ENCODE data around the gene TK2.
"Not testable (repeated sequence)": the region's sequence is repeated elsewhere in the genome, so short reads cannot be mapped to it uniquely, and the experiment has no call there.

Gene TK2

DNA sequence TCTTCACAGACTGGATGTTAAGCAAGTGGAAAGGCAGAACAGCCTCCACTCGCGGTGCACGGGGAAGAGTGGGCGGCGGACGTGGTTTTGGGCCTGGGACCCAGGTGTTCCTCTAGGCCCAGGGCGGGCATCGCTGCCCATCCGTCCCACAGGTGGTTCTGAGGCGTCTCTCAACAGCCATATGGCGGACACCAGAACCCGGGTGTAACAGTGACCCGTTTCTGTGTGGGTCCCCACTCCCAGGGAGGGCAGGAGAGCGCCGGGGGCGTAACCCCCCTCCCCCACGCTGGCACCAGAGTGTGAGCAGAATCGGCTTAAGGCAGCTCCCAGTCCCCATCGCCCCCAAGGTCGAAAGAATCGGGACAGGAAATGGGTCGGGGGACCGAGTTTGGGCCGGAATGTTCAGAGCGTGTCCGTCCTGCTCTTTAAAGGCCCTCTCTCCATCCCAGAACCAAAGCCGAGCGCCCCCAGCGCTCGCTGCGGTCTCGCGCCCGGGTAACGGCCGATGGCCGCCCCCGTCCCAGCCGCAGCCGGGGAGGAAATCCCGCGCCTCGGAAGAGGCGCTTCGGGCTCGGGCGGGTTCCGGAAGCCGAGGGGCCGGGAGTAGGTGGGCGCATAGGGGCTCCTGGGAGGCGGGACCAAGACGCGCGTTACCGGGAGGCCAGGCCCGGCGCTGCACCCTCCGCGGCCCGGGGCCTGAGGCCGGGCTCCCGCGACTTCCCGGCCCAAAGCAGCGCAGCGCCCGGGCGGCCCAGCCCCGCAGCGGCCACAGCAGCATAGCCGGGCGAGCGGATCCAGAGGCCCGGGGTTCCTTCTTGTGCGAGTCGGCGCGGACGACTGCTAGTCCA lies at the start of gene TK2:
Gene TK2, minus strand, starts transcription at position 839 of the 848 bp plus-strand sequence. Its CDS starts 61 bp downstream, at position 778.
- DNase-seq = no peak

DNA sequence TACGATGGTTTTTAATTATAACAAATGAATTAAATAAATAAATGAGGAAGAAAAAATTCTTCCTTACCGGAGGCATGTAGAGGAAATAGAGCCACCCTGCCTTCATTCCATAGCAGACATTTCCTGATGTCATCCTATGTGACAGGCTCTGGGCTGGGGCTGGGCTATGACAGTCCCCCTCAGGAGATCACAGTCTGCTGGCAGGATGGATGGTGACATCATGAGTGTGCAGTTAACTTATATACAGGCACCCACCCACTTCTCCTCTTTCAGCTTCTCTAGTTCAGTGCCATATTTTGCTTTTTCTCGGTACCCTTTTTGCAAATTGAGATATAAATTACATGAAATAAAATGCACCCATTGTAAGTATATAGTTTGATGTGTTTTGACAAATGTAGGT lies 48.2 kb upstream of the TK2 start:
- DNase-seq = no peak

DNA sequence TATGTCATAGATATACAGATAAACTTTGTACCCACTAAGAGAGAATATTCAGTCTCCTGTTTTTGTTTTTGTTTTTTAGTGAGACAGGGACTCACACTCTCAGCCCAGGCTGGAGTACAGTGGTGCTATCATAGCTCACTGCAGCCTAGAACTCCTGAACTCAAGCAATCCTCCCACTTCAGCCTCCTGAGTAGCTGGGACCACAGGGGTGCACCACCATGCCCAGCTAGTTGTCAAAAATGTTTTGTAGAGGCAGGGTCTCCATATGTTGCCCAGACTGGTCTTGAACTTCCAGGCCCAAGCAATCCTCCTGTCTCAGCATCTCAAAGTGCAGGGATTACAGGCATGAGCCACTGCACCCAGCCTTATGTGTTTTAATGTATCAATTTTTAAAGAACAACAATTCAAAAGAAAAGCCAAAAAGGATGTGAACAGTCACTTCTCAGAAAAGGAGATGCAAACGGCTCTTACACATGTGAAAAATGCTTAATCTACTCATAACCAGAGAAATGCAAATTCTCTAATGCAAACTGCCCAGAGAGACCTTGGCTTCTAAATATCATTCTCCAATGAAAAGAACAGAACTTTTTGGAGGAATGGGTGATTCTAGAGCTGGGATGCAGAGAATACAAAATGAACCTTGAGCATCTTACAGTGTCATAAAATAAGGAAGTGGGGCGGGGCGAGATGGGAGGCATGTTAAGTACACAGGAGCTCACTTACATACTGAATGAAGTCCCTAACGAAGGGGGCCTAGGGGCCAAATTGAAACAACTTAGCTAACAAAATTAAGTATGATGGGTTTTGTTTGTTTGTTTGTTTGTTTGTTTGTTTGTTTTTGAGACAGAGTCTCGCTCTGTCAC lies 47.3 kb upstream of the TK2 start:
- no peak for DNase-seq

DNA sequence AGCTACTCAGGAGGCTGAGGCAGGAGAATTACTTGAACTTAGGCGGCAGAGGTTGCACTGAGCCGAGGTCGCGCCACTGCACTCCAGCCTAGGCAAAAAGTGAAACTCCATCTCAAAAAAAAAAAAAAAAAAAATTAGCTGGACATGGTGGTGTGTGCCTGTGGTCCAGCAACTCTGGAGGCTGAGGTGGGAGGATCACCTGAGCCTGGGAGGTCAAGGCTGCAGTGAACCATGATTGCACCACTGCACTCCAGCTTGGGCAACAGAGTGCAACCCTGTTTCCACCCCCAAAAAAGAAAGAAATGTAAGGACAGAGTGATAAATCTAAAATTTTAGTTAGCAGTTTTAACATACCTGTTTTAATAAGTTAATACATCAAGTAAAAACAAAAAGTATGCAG lies 46.6 kb upstream of the TK2 start:
- DNase-seq = not testable (repeated sequence)

DNA sequence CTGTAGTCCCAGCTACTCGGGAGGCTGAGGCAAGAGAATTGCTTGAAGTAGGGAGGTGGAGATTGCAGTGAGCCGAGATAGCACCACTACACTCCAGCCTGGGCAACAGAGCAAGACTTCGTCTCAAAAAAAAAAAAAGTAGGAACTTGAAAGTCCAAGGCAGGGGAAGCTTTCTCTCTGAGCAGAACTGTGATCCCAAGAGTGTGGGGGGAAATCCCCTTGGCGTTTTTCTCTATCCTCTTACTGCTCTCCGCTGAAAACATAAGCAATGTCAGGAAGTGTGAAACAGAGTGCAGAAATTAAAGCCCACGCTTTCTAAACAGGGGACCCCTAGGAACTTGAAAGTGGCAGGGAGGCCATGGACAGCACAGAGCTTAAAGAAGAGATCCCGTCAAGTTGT lies 44.8 kb upstream of the TK2 start:
- DNase-seq = no peak

DNA sequence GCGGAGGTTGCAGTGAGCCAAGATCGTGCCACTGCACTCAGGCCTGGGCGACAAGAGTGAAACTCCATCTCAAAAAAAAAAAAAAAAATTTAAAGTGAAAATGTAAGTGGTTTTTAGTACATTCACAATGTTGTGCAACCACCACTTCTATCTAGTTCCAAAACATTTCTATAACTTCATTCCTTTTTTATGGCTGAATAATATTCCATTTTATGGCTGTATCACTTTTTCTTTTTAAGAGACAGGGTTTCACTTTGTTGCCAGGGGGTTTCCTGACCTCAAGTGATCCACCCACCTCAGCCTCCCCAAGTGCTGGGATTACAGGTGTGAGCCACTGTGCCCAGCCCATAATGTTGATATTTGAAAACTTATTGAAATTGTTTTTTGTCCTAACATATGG lies 42.9 kb upstream of the TK2 start:
- DNase-seq = no peak

DNA sequence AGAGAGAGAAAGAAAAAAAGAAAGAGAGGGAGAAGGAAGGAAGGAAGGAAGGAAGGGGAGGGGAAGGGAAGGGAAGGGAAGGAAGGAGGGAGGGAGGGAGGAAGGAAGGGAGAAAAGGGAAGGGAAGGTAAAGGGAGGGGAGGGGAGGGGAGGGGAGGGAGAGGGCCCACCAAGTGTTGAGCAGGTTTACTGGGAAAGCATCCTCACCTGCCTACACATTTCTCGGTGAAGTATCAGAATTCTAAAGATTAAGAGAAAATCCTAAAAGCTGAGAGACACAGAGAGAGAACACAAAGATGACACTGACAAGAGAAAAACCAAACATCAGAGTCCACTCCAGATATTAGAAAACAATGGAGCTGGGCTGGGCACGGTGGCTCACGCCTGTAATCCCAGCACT lies 42.3 kb upstream of the TK2 start:
- DNase-seq = no peak

DNA sequence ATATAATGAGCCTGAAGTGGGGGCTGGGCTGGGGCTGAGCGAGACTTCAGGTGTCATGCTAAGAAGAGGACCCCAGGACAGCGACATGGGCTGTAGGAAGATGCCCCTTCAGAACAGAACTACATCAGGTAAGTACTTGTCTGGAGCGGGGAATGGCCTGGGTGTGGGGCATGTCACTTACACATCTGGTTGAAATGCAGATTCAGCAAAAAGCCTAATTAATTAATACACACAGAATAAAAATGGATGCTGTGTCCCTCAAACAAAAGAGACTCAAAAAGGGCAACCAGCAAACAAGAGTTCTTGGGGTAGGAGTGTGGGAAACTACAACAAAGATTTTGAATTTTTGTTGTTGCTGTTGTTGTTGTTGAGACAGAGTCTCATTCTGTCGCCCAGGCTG lies 41.1 kb upstream of the TK2 start:
- no peak for DNase-seq

DNA sequence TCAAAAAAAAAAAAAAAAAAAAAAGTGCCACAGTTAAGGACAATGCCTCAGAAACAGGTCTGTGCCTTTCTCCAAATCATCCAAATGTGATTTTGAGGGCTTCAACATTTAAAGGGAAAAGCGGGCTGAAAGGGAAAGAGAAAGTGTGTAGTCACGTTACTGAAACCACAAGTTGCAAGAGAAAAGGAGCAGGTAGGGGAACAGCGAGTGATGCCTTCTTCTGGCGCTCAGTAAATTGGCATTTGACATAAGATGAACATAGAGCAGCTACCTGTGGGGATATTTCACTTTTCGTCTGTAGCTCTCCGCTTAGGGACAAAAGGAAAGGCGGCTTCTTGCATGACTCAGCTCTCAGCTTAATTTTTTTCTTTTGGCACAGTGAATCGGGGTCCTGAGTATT lies 40.4 kb upstream of the TK2 start:
- no peak for DNase-seq

DNA sequence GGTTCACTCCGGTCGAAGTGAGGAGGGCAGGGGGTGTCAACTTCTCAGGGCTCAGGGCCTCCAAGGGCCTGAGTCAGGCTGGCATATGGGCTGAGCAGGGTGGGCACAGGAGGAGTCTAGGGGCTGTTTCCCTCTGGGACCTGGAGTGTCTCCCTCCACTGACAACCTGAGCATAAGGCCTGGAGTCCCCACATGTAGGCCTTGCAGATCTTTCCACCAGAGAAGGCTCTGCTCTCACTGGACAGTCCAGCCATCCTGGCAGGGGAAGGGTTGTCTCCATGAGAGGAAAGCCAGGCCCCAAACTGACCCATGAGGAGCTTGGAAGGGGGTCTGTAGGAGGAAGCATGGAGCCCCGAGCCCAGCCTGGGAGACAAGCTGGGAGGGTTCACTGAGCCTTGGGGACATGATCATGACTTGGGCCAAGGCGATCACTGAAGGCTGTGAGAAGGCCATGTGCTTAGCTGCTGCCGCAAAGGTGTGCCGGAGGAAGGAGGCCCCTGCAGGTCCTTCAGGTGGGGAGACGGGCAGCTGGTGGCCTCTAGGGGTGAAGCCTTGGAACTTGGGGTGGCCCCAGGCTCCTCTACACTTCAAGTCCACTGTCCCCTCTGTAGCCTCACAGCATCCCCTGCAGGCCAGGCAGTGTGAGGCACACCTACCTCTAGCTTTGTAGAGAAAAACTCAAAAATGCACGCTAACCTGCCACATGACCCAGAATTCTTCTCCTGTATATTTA lies 39.2 kb upstream of the TK2 start:
- DNase-seq = peak; percentile 63

DNA sequence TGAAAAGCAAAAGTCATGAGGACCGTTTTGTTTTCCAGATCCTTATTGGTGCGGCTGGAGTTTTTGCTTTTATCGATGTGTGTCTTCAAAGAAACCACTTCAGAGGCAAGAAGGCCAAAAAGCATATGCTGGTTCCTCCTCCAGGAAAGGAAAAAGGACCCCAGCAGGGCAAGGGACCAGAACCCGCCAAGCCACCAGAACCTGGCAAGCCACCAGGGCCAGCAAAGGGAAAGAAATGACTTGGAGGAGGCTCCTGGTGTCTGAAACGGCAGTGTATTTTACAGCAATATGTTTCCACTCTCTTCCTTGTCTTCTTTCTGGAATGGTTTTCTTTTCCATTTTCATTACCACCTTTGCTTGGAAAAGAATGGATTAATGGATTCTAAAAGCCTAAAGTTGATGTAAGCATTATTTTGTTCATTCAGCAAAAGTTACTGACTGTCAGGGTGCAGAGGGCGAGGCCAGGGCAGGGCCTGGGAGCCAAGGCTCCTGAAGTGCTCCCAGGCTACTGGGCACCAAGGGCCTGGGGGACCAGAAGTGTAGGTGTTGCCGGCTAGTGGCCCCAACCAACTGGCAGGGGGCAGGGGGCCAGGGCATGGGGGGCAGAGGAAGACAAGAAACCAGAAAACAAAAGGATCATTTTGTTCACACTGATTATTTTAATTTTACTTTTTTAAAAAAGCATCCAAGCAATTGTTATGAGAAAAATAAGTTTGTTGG lies 38.1 kb upstream of the TK2 start:
- DNase-seq = no peak

DNA sequence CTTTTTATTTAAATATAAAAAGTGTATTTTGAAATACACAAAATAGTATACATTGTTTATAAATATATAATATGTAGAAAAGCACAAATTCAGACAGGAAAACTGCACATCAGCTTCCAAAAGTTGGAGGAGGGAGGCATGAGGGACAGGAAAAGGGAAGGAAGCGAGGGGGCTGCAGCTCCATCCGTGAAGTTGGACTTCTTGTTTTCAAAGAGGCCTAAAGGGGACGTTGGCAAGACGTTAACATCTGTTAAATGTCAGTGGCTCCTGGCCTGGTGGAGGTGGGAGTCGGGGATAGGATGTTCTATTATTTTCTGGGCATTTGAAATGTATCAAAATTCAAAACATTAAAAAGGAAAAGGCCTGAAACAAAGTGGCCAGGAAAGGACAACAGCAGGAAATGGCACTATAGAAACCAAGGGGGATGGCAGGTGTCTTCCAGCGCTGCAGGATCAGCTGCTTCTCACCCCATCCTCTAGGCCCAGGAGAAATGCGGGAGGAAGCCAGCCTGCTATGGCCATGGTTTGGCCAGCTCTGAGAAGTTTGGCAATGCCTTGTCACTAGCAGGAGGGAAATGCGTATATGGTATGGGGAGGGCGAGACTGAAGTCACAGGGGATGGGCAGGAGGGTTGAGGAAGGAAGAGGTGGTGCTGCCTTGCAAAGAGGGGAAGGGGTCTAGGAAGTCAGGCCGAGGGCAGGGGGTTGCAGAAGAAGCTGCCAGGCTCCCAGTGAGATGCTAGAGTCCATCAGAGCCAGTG lies 35.7 kb upstream of the TK2 start:
- DNase-seq = peak; percentile 73

DNA sequence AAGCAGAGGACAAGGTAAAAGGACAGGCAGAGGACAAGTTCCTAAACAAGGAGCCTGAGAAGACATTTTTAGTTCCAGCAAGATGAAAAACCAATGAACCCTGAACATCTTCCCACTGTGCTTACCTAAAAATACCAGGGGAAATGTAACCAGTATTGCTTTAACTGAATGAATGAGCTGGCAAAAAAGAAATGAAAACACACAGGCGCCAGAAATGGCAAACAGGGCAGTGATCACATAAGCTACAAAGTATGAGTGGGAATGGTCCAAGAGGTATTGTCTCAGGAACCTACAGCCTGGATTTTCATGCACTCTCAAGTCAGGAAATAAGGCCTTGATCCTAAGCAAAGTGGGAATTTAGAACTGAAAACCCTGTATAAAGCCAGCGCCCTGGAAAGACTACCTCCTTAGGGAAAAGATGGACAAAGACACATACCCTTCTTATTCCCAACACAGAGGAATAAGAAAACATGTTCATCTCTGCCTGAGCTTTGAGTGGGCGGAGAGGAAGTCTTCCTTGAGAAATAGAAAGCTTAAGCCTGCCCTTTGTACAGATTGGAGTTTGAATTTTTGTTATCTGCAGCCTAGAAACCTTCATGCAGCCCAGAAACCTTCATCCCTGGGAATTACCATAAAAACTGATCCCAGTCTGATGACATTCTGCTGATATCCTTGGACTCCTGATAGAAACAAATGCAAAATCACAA lies 31.5 kb upstream of the TK2 start:
- no peak for DNase-seq

DNA sequence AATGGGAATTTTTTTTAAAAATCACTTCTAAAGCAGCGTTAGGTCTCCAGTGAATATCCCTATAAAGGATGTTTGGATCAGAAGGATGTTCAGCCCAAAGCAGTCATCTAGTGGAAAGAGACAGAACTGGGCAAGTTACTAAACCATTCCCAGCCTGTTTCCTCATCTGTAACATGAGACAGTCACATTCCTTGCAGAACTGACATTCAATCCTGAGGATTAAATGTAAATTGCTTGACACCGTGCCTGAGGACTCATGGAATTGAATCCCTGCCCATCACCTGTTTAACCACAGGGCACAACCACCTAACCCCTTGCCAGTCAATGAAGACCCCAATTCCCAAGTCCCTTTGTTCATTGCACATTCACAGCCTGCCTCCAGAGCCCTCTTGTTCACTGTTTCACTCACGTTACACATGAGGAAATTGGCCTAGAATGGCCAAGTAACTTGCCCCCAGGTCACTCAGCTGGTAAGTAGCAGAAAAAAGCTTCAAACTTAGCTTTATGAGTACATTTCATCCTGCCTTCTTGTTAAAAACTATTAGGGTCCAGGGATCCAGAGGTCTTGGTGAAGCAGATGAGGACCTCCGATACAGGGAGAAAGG lies 30.8 kb upstream of the TK2 start:
- DNase-seq = no peak

DNA sequence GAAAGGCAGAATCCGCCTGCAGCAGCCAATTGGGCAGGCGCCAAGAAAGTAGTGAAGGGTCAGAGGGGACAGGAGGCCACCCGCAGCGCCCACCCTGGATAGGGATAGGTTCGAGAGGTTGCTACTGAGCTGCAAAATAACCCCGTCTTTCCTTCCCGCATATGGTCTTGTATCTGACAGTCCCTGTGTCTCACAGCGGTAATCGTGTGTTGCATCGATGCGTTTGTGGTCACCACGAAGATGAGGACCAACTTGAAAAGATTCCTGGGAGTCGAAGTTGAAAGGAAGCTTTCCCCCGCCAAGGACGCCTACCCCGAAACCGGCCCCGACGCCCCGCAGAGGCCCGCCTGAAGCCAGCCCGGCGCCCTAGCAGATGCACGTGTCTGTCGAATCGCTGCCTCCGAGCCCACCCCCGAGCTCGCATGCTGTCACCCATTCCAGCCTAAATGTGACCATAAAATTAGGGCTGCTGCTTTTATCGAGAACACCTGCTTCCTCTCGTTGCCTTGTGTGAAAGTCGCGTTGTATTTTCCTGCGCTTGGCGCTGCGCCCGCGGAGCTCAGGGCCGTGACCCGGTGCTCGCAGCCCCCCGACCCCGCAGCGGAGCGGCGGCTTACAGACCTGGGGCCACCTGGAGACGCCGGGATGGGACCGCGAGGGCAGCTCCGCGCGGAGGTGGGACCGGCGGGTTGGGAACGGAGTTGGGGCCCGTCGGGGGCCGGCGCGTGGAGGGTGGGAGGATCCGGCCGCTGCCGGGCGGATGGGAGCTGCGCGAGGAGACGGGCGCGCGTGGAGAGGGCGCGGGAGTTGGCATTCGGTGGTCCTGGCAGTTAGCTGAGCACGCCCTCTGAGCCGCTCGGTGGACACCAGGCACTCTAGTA lies 29.0 kb upstream of the TK2 start, which contains the start of gene CMTM2:
Gene CMTM2, plus strand, starts transcription at position 813 of the 881 bp plus-strand sequence. CDS start 145 bp downstream, outside the sequence.
- DNase-seq = no peak

DNA sequence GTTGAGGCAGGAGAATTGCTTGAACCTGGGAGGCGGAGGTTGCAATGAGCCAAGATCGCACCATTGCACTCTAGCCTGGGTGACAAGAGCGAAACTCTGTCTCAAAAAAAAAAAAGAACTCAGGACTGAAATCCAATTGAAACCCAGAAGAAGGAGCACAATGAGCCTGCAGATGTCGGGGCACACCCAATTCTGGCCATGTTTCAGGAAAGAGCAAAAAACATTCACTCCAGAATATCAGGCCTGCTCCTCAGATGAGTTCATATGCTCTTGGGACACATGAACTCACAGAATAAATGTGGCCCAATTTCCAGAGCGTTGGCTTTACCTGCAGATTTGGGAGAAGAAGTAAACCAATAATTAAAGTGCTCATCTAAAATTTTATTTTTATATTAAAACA lies 26.4 kb upstream of the TK2 start:
- no peak for DNase-seq

DNA sequence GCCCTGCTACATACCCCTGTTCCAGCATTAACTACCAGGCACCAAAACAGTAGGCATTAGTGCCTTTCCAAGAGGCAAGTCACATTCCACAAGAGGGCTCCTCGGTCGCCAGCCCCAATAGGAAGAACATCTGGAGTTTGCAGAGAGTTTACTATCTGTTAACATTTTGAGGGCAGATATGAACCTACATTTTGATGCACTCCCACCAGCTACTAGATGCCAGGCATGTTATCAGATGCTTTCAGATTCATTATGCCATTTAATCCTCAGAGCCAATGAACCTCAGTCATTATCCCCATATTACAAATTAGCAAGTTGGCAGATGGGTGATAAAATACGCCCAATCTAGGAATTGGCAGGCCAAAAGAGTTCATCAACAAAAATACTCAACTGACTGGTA lies 25.1 kb upstream of the TK2 start:
- DNase-seq = no peak

DNA sequence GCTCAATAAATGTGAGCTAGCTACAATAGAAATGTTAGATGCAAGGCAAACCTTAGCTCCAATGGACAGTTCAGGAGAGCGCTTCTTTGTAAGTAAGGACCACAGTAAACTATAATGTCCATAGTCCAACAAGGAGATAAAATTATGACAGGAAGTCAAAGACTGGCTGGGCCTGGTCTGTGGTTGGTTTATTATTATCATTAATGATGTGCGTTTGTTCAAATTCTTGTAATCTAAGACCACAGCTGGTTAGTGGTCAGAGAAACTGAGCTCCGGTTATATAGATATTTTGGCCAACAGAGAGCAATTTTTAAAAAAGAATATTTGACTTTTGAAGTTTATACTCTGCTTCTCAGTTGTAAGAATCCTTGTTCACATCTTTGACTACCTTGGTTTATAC lies 24.6 kb upstream of the TK2 start:
- DNase-seq = no peak

DNA sequence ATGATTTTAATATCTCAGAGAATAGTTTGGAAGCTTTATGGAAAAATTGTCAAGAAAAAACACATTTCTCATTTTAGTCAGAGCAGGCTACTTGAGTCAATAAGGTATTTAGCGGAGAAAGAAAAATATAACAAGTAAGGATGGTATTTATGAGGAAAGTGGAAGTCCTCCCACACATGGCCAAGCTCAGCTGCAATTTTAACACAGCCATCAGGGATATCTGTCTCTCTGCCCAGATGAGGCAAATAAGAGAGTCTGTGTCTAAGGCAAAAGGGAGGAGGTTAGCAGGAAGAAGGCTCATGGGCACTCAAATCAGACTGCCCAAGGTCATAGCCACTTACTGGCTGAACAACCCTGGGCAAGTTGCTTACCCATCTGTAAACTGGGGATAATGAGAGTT lies 24.2 kb upstream of the TK2 start:
- no peak for DNase-seq

DNA sequence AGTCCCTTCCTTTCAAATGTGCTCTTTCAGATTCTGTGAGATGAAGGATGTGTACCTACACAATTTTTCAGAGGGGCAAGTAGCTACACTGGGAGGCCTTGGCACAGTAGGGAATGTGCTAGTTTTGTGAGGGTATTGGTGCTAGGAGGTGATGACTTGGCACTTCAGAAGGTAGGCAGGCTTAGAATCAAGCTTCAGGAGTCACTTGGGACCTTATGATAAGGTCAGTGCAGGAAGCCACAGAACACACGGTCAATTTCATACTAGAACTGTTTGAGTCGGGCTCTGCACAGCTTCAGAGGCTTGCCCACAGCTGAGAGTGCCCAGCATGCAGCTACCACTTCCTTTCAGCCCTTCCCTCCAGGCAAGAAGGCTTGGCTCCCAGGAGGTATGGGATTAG lies 22.4 kb upstream of the TK2 start:
- DNase-seq = peak; percentile 66
